Inferior parietal cortex (tissue), 1 donor: Measurements from ENCODE around the gene CPNE4.
"Not testable (repeated sequence)": the region's sequence is repeated elsewhere in the genome, so short reads cannot be mapped to it uniquely, and the experiment has no call there.

ENCODE experiments used
- DNase-seq: peaks from one replicate; pipeline ENCODE4 v3.0.0-alpha.2; 2016; ENCODE audit errors: extremely low spot score

The CPNE4 gene

DNA sequence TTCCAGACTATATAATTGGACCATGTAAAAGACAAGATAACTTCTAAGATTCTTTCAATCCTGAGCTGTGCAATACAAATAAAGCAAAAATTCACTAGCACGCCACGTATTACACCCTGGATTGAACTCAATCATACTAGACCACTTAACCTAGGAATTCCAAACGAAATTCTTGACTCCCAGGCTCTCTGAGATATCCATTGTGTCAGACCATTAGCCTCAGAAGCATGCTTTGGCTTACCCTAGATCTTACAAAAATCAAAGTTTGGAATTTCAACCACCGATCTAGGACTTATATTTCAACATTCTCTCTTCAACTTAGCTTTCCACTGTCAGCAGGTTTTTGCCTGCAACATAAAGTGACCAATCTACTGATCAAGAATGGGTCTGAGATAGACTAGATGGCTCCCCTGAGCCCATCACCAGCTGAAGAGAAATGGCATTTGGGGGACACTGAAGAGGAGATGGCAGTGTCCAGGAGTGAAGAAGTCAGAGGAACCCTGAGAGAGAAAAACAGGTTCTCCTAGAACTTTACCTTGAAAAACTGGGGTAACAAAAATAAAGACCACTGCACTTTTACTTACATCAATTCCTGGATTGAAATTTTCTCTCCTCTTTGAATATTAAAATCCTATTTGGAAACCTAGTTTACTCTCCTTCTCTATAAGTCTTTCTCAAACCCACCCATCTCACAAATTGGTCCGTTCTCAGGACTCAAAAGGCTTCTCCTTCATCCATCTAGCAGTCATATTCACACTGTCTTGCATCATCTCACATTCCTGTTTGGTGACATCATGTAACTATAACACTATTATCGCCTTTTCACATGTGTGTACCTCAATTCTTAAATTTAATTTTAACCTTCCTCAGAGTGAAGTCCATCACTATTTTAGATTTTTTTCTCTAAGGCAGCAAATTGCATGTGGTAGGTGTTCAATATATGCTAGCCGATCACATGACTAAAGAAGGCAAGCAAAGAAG lies 18.5 kb downstream of the CPNE4 start:
- no peak for DNase-seq

DNA sequence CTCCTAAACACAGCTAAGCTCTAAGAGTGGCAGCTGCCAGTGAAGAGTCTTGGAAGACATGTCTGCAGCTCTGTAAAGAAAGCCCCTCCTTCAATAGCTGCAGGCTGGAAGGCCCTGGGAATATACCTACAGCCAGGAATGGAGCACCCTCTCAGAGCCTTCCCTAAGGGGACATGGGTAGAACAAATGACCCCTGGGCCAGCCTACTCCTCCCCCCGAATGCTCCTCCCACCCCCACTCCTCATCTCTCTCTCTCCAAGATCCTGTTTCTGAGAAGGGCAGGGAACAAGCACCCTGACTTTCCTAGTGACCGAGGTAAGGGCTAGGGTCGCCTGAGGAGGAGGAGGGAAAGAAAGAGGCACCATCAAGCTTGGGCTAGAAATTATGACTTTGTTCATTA lies 20.7 kb downstream of the CPNE4 start:
- DNase-seq = no peak

DNA sequence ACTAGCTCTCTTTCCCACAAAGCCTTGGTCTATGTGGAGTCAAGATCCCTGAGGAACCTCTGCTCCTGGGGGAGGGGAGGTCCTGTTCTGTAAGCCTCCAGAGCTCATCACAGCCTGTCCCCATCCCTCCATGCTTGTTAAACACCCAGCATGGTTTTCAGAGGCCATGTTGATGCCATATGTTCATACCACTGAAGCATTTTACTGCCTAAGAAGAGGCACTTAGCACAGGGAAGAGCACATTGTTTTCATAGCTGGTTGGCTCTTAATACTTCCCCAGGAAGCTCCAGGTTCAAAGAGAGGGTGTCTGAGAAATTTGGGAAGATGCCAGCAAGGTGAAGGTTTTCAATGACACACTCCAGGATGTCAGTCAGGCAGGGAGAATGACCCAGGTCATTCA lies 25.6 kb downstream of the CPNE4 start:
- no peak for DNase-seq

DNA sequence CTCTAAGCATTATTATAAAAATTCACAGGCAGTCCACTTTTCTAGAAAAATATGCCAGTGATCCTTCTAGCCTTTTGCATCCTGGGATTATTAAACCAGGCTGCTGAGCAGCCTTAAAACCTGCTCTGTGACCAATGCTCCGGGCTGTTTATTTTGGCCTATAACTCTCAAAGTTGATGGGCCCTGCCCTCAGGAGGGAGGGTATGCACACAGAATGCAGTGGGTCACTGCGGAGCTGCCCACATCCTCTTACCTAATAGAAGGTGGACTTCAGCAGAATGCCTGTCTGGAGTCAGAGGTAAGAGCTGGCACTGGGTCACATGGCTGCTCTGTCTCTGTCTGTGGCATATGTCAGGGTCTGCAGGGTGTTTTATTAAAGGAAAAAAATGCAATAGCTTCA lies 26.0 kb downstream of the CPNE4 start:
- no peak for DNase-seq

DNA sequence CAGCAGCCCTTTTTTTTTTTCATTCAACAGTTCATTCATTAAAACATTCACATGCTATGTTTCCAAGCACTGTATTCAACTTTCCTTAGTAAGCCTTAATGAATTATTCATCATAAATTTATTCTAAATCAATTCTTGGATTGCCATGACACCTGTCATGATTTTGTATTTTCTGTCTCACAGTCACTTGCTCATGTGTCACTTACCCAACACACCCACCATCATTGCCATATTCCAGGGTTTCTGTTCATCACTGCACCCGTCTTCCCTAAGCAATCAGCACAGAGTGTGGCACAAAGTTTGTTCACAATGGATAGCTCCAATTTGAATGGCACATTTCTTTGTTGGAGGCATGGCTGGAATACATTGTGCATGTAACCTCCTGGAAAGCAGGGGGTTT lies 27.2 kb downstream of the CPNE4 start:
- DNase-seq = no peak

DNA sequence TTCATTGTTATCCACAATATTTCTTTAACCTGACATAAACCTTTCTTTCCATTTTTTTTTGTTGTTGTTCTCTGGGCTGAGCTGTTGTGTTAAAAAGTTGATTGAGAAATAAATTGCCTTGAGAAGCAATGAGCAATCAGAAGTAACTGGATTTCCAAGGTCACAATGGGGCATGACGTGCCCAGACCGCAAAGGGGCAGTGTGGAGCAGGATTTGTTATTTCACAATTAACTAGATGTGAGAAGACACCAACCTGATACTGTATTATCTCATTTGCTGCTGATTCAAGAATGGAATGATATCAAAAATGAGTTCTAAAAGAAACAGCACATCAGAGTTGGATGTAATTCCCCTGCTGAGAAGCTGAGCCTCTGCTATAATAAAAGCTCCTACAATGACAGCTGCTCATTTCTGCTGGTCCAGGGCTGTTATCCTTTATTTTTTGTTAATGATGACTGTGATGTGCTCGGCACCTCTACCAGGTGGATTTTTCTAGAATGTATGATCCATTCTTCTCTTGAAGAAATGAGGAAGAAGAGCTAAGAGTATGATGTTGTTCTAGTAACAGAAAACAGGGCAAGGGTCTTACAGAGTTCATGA lies 28.1 kb downstream of the CPNE4 start:
- DNase-seq = no peak

DNA sequence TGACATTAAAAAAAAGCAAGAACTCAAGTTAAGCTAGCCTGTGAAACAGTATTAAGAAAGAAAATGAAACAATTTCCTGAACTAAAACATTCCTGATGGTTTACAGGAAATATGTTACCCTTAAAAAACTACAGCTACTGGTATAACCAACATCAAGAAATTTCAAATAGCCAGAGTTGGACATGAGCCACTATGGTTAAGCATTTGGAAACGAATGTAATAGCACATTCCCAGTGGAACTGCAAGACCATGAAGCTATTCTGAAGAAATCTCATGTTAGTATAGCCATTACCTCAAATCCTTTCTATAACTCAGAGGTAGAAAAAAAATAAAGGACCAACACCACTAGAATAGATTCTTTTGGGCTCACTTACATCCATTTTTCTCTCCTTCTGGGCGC lies 30.2 kb downstream of the CPNE4 start:
- no peak for DNase-seq

DNA sequence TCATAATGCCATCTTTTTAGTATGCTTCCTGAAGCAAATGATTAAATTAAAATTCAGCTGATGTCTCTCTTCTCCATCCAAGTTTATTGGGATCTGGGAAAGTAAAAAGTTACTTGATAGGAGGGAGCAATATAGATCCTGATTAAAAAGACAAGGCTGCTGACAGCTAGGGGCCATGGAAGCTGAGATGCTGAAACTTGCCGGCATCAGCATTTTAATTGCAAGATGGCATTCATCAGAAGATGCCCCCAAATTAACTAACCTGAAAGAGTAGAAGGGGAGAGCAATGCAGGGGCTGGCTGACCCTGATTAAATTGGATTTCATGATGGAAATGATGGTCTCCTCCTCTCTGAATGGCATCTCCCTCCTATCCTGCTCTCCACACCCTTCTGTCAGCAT lies 31.1 kb downstream of the CPNE4 start:
- no peak for DNase-seq

DNA sequence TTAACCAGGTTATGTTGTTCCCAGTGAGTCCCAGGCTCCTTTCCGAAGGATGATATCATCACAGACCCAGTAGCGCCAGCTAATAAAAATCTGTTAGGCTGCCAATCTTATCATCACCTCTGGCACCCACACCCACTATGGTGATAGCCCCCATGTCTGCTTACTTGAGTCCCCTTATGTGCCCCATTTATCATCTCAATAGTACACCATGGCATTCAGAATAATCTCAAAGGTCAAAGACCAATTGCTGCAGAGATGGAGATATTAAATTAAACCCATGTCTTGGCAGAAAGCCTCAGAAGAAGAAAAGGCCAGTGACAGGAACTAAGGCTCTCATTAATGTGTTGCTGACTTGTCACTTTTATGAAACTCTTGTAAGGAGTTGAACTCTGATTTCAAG lies 32.8 kb downstream of the CPNE4 start:
- DNase-seq = no peak

DNA sequence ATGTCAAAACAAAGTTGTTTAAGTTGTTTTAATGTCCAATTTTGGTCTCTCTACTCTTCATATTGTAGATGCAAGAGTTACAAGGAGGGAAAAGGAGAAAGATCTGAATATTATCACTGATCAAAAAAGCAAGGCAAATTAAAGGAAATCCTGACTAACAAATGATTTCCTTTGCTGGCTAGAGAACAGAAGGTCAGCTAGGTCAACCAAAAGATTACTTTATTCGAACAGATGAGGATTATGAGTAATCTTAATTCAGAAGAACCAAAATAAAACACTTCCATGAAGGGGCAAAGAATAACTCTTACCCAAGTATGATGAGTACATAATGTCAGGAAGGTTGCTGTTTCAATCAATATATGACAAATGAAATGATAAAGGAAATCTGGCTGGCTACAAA lies 33.8 kb downstream of the CPNE4 start:
- DNase-seq = no peak

DNA sequence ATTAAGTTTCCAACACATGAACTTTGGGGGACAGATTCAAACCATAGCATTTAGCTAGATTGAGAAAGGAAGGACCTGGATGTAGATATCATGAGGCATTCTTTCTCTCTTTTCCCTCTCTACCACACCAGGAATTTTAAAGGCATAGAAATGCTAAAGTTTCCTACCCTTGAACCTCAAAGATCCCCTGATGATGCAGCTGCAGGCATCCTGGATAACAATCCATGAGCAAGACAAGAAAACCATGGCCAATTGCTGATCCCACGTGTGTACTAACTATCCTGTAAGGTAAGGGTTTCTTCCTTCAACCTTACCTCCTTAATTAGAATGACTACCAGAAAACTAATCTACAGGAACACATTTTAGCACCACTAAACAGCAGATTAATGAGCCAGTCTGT lies 36.8 kb downstream of the CPNE4 start:
- DNase-seq = no peak

DNA sequence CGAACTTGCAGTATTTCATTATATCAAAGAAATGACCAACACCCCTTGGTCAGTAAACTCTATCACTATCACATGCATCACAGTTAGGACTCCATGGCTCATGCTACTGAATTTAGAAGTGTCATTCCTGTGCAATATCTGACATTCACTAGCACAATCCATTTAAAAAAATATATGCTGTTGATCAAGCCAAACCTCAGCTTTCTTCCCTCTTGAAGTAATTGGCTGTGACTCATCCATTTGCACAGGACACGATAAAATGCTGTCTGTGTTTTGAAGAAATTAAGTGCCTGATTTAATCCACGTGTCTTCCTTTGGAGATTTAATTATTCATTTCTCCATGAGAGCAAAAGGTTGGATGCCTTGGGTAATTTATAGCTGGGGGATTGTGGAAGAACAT lies 38.9 kb downstream of the CPNE4 start:
- no peak for DNase-seq

DNA sequence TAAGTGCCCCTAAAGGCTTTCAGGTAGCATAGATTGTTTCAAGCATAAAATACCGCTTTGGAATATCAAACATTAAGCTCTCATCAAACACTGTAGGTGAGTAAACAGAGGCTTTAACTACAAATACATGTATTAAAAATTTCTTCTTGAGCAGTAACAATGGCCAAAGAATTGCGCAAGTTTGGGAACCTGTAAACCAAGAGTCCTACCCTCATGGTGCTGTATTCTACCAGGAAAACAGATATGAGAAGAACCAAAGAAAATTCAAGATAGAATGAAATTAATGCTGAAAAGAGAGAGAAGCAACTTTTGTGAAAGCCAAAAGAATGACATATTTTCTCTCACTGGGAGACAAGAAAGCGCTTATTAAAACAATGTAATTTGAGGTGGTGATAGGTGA lies 45.5 kb downstream of the CPNE4 start:
- DNase-seq = no peak

DNA sequence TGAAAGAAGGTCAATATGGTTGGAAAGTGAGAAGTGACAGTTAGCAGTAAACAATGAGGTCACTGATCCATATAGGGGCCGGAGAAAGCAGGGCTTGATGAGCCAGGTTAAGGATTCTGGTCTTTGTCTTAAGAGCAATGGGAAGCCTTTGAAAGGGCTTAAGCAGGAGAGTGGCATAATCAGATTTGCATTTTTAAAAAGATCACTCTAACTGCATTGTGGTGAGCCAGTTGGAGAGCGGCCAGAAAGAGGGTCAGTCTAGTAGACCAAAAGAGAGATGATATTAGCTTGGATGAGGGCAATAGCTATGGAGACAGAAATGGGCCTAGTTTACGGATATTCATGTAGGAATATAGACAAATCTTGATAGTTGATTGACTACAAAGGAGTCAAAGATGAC lies 46.6 kb downstream of the CPNE4 start:
- no peak for DNase-seq

DNA sequence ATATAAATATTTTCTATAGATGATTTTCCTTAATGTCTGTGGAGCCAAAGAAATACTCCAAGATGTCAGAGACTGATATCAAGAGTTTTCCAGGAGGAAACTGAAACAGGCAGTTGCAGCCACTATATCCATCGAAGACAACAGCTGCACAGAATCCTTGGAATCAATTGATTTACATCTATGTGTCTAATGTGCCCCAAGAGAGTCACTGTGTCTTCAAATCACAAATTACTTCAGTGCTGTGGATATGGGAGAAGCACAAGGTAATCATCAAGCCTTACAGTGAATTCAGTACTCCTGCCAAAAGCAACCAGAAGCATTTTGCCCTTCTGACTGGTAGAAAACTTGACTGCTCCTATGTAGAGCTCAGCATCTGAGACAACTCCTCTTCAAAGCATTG lies 51.1 kb downstream of the CPNE4 start:
- no peak for DNase-seq

DNA sequence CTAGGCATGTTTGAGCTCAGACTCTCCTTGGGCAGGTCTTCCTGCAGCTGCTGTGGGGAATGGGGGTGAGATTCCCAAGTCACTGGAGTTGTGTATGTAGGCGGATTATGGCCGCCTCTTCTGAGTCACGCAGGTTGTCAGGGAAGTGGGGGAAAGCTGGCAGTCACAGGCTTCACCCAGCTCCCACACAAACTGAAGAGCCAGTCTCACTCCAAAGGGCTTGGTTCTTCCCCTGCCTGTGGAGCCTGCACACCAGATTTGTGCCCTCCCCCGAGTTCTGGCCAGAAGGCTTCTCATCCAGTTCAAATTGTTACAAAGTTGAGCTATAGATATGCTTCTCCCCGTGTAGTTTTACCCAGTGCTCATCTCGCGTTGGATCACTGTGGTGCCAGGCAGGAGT lies 53.5 kb downstream of the CPNE4 start:
- DNase-seq = no peak

DNA sequence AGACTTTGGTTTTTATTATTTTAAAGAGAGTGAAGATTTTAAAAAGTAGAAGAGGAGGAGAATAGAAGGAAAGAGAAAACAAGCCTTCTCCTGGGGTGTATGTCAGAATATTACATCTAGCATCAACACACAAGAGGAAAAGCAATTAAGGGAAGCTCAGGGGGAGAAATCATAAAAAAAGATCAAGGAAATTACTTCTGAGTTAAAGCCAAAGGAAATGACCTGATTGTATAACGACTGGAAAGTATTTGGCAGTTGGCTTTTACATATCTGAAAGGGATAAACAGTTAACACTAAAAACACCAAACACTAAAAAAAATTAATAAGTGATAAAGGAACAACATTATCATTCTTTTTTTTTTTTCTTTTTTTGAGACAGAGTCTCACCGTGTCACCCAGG lies 58.4 kb downstream of the CPNE4 start:
- no peak for DNase-seq

DNA sequence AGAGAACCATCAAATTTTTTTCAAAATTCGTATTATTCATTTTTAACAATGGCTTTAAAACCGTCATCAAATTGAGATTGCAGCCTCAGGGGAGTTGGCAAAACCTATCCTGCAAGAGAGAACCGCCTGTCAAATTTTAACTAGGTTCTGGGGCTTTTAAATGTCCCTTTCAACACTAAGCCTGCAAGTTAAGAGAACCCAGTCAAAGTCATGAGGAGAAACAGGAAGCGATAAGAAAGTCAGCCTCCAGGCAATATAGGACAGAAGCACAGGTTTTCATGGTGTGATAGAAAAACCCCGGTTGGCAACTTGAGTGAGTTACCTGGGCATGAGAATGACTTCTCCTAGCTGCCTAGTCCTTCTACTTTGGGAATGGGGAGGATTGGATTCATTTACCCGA lies 59.8 kb downstream of the CPNE4 start:
- no peak for DNase-seq

DNA sequence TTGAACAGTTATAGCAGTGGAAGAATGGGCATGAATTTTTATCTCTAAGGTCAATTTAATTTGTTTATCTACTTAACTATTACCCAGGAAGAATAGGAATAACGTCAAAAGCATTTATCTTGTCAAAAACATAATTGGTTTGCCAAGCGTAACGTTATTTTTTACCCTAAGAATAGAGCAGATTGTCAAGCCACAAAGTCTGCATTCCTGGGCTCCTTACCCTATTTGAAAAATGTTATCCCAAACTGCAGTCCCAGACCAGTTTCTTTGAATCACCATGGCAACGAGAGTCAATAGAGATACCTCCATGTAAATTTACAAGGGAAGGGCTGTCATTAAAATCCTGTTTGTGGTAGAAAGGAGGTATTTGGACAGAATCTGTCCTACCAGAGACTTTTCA lies 61.1 kb downstream of the CPNE4 start:
- DNase-seq = no peak

DNA sequence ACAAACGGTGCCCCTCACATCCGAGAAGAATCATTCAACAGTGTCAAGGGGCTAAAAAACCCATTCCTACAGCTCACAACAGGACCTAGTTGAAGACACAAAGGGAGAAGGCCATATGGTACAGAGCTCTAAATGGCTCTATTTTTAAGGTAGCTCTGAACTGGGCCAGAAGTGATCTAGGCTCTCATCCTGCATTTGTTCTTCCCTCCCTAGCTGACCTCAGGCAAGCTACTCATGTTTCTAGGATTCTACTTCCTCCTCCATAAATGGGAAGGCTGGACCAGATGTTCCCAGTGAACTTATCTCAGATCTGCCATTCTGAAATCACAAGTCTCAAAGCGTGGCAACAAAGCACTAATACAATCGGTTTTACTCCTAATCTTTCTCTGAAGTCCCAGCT lies 62.3 kb downstream of the CPNE4 start:
- DNase-seq = no peak

DNA sequence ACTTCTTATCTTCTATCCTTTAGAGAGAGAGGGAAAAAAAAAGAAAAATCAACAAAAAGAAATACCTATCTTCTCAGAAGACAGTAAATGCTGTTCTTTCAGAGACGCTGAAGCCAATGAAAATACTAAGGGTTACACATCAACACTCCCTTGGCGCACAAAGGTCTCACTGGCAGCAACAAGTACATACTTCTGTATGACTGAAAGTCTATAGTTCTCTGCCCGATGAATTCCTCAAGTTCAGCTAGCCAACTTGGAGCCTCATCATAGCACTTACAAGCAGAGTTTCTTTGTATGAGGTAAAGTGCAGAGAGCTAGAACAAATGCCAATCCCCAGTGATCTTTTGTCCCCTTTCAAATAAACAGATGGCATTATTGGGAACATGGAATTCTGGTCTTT lies 62.7 kb downstream of the CPNE4 start:
- DNase-seq = no peak

DNA sequence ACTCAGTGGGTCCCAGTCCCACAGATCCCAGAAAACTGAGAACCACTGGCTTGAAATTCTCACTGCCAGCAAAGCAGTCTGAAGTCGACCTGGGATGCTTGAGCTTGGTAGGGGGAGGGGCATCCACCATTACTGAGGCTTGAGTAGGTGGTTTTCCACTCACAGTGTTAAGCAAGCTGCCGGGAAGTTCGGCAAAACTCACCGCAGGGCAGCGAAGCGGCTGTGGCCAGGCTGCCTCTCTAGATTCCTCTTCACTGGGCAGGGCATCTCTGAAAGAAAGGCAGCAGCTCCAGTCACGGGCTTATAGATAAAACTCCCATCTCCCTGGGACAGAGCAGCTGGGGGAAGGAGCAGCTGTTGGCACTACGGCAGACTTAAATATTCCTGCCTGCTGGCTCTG lies 71.4 kb downstream of the CPNE4 start:
- DNase-seq = not testable (repeated sequence)

DNA sequence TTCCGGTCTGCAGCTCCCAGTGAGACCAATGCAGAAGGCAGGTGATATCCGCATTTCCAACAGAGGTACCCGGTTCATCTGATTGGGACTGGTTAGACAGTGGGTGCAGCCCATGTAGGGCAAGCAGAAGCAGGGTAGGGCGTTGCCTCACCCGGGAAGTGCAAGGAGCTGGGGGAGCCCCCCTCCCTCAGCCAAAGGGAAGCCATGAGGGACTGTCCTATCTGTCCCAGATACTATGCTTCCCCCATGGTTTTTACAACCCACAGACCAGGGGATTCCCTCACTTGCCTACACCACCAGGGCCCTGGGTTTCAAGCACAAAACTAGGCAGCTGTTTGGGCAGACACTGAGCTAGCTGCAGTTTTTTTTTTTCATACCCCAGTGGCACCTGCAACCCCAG lies 71.8 kb downstream of the CPNE4 start:
- no peak for DNase-seq

DNA sequence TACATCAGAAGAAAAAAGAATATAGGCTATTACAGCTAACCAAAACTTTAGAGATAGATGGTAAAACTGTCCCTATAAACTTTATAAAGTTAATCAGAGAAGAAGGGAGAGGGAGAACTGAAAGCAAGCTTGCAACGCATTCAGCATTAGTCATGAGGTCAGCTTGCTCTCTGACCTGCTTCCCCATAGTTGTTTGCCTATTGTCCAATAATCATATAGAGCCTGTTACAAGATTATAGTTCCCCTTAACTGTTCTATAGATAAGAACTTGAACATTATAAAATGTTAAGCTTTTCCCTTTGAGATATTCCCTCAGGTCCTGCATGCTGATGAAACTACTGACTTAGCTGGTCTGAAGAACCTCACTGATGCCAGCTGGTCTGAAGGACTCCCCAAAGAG lies 74.5 kb downstream of the CPNE4 start:
- DNase-seq = no peak
